Amniotic epithelial cell (primary cell): ENCODE measurements around the gene LMO2.

ENCODE experiments used
- DNase-seq: peaks from one replicate; pipeline ENCODE4 v3.0.0-alpha.2; 2010; ENCODE audit warnings: low read depth

The LMO2 gene

DNA sequence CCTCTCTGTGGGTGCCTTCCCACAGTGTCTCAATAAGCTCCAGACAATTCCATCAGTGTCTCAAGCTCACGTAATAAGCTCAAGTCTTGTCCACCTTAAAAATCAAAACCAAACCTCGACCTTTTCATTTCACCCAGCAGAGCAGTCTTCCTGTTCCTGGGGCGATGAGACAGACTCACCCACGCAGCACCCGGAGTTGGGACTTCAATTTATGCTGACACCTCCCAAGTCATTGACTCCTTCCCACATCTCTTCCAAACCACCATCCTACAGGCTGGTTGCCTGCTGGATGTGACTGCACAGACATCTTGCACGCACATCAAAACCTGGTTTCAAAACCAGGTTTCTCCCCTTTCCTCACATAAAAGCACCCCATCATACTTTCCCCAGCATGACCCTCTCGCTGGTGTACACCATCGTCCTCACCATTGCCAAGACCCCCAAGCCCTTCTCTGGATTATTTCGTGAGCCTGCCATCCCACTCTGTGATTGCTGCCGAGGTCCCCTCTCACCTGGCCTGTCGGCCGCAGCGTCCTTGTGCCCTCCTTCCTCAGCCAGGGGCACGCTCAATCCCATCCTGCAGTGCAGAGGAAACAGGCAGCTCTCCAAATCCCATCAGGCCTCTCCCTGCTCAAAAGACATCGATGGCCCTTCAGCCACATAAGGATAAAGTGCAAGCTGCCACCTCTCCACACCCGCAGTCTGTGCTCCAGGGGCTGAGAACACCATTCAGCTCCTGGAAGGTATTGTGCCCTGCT, 72.4 kb downstream of the LMO2 start:
- DNase-seq = no peak
